GM12891 (cell line): ENCODE measurements around the gene IQGAP2.

Source experiments
- POLR2A ChIP-seq: IDR thresholded peaks from 2 replicates; pipeline ENCODE4 v1.6.1; 2011; ENCODE audit warnings: low read depth, low read length, control low read depth
- POLR2AphosphoS5 ChIP-seq: IDR thresholded peaks from 2 replicates; pipeline ENCODE4 v1.6.1; 2011; ENCODE audit warnings: low read depth, low read length, control low read depth
- SPI1 ChIP-seq: IDR thresholded peaks from 2 replicates; pipeline ENCODE4 v1.6.1; 2011; ENCODE audit warnings: low read depth, low read length, control low read depth

- TF ChIP-seq SPI1 (no peak), POLR2A (no peak), POLR2AphosphoS5 (no peak)
Observed at GRCh38 chr5:76384189-76384588, 18.9 kb upstream of the IQGAP2 start.
